Stomach smooth muscle (tissue), 2 donors: ENCODE data around the gene TEX44.

Experiments
- H3K27ac ChIP-seq: one replicate; pipeline ENCODE4 v1.7.0; 2013; ENCODE audit warnings: mild to moderate bottlenecking, low read length, inconsistent platforms
- H3K27me3 ChIP-seq, 2 donors: one replicate each; pipeline ENCODE4 v1.7.0; 2013; ENCODE audit warnings: low read length in 2 of 2; ENCODE audit not compliant: insufficient read depth in 2 of 2, control insufficient read depth in 1 of 2
- H3K36me3 ChIP-seq, 2 donors: one replicate each; pipeline ENCODE4 v1.7.0; 2013; ENCODE audit warnings: low read length in 2 of 2; ENCODE audit not compliant: control insufficient read depth in 2 of 2, insufficient read depth in 2 of 2
- H3K4me1 ChIP-seq: one replicate; pipeline ENCODE4 v1.7.0; 2013; ENCODE audit warnings: low read length; ENCODE audit not compliant: control insufficient read depth, insufficient read depth
- H3K4me3 ChIP-seq, 2 donors: one replicate each; pipeline ENCODE4 v1.7.0; 2013; ENCODE audit warnings: low read length in 2 of 2
- H3K9ac ChIP-seq, 2 donors: one replicate each; pipeline ENCODE4 v1.7.0; 2013; ENCODE audit warnings: low read length in 2 of 2, mild to moderate bottlenecking in 1 of 2
- H3K9me3 ChIP-seq, 2 donors: one replicate each; pipeline ENCODE4 v1.7.0; 2013; ENCODE audit warnings: low read length in 2 of 2; ENCODE audit not compliant: control insufficient read depth in 2 of 2
- donor health status: healthy.
- donor health status: Pancreatic carcinoma.

TEX44 gene

DNA sequence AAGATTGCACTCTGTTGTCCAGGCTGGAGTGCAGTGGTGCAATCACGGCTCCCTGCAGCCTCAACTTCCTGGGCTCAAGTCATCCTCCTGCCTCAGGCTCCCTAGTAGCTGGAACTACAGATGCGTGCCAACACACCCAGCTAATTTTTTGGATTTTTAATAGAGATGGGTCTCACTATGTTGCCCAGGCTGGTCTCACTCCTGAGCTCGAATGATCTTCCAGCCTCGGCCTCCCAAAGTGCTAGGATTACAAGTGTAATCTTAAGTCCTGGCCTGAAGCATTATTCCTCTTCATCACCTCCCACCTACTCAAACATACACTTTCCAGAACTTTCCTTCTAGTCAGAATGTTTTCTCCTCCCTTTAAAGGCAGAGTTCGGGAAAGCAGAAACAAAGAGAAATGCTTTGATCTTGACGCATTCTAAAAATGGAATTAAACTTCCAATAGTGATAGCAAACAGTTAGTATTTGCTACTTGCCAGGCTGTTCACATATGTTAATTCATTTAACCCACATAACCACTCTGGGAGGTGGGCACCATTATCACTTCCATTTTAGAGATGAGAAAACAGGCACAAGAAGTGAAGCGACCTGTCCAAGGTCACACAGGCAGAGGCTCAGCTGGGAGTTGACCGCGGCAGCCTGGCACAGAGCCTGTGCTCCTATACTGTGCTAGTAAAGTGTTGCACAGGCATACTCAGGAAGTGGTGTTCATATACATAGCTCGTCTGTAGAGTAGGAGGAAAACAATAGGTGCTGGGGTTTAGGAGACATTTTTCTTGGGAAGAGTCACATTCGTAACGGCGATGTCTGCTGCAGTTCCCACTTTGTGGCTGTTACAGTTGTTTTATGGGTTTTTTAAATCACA is 24.6 kb downstream of the TEX44 start:
- peaks cover 37% of the 10 kb centered on the region for H3K4me1 ChIP-seq
- no peaks in the 10 kb centered on the region for H3K36me3 ChIP-seq
- no peaks in the 10 kb centered on the region for H3K27me3 ChIP-seq
- H3K4me3 ChIP-seq = no peak overlapping the region
- H3K9me3 ChIP-seq = no peaks in the 10 kb centered on the region
- no peak overlapping the region for H3K9ac ChIP-seq
- no peak overlapping the region for H3K27ac ChIP-seq

- Histone ChIP-seq H3K4me1 (peaks cover 8% of the 10 kb centered on the region), H3K9ac (peak overlapping the region; percentile 21 to 68), H3K4me3 (peak overlapping the region; percentile 54 to 60), H3K27me3 (no peaks in the 10 kb centered on the region), H3K9me3 (no peaks in the 10 kb centered on the region), H3K27ac (peak overlapping the region; percentile 58), H3K36me3 (no peaks in the 10 kb centered on the region)
Measured at GRCh38 chr2:231621051-231621879, 28.6 kb downstream of the TEX44 start.

GRCh38 chr2:231622963-231623362 is 30.3 kb downstream of the TEX44 start:
- H3K36me3 ChIP-seq = no peaks in the 10 kb centered on the region
- H3K9me3 ChIP-seq = no peaks in the 10 kb centered on the region
- H3K27me3 ChIP-seq = no peaks in the 10 kb centered on the region
- no peak overlapping the region for H3K9ac ChIP-seq
- no peak overlapping the region for H3K27ac ChIP-seq
- peaks cover 6% of the 10 kb centered on the region for H3K4me1 ChIP-seq
- no peak overlapping the region for H3K4me3 ChIP-seq

GRCh38 chr2:231626449-231626848 is 33.8 kb downstream of the TEX44 start:
- Histone ChIP-seq H3K9ac (no peak overlapping the region), H3K9me3 (no peaks in the 10 kb centered on the region), H3K4me3 (no peak overlapping the region), H3K27me3 (no peaks in the 10 kb centered on the region), H3K27ac (no peak overlapping the region), H3K36me3 (no peaks in the 10 kb centered on the region), H3K4me1 (peaks cover under 1% of the 10 kb centered on the region)

GRCh38 chr2:231627384-231628120 is 34.9 kb downstream of the TEX44 start:
- Histone ChIP-seq H3K9ac (no peak overlapping the region), H3K27ac (no peak overlapping the region), H3K4me1 (no peaks in the 10 kb centered on the region), H3K9me3 (no peaks in the 10 kb centered on the region), H3K27me3 (no peaks in the 10 kb centered on the region), H3K36me3 (no peaks in the 10 kb centered on the region), H3K4me3 (no peak overlapping the region)

GRCh38 chr2:231632559-231633142 is 40.0 kb downstream of the TEX44 start:
- Histone ChIP-seq H3K4me1 (peaks cover 10% of the 10 kb centered on the region), H3K27ac (no peak overlapping the region), H3K9ac (no peak overlapping the region), H3K36me3 (no peaks in the 10 kb centered on the region), H3K27me3 (no peaks in the 10 kb centered on the region), H3K4me3 (no peak overlapping the region), H3K9me3 (no peaks in the 10 kb centered on the region)

GRCh38 chr2:231633241-231633976 is 40.7 kb downstream of the TEX44 start:
- Histone ChIP-seq H3K9ac (no peak overlapping the region), H3K4me1 (peaks cover 10% of the 10 kb centered on the region), H3K36me3 (no peaks in the 10 kb centered on the region), H3K27me3 (no peaks in the 10 kb centered on the region), H3K4me3 (no peak overlapping the region), H3K9me3 (no peaks in the 10 kb centered on the region), H3K27ac (no peak overlapping the region)

GRCh38 chr2:231634412-231634811 is 41.7 kb downstream of the TEX44 start:
- H3K27me3 ChIP-seq = no peaks in the 10 kb centered on the region
- no peaks in the 10 kb centered on the region for H3K36me3 ChIP-seq
- H3K9me3 ChIP-seq = no peaks in the 10 kb centered on the region
- H3K27ac ChIP-seq = no peak overlapping the region
- H3K4me1 ChIP-seq = peaks cover 10% of the 10 kb centered on the region
- no peak overlapping the region for H3K4me3 ChIP-seq
- no peak overlapping the region for H3K9ac ChIP-seq

DNA sequence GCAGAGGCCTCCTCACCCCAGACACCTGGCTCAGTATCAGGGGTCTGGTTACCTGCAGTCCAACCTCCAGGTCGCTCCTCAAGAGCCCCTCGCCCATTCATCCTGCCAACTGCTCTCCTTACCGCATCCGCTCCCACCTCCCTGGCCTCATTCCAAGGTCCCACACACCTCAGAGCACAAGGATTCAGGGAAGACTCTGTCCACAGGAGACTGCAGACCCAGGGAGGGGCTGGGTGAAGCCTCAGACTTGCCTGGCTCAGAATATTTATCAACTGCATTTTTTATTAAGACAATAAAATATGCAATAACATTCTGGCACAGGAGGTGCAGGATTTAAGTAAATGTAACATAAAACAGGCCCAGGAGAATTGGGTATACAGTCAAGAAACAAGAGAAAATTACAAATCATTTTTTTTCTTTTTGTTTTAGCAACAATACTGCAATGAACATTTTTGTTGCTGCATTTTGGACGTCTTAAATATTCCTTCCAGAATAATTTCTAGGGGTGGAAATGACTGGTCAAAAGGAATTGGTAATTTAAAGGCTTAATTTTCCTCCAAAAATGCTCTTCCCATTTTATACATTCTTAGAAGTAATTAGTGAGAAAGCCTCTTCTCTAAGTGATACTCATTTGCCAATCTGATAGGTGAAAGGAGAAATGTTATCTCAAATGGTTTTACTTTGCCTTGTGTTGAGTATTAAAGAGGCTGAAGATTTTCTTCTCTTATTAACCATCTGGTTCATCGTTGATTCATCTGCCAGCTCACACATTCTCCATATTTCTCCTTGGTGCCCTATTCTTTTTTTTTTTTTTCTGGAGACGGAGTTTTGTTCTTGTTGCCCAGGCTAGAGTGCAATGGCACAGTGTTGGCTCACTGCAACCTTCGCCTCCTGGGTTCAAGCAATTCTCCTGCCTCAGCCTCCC is 42.5 kb downstream of the TEX44 start:
- Histone ChIP-seq H3K27me3 (no peaks in the 10 kb centered on the region), H3K27ac (no peak overlapping the region), H3K4me1 (peaks cover 10% of the 10 kb centered on the region), H3K4me3 (no peak overlapping the region), H3K9ac (no peak overlapping the region), H3K36me3 (no peaks in the 10 kb centered on the region), H3K9me3 (no peaks in the 10 kb centered on the region)
